HepG2 (cell line): Measurements from ENCODE around the gene TSPYL2. TPM values are rescaled to one million over a fixed set of nuclear protein-coding genes. Genes with fewer than 3 reads are reported as not detected.

Source experiments
- AHR ChIP-seq: IDR thresholded peaks from 2 replicates; pipeline ENCODE4 v1.6.1; 2018; ENCODE audit warnings: missing genetic modification reagents, missing compliant biosample characterization
- BCL6 ChIP-seq: IDR thresholded peaks from 2 replicates; pipeline ENCODE4 v1.6.1; 2016; ENCODE audit warnings: missing genetic modification reagents, missing compliant biosample characterization
- ERF ChIP-seq: IDR thresholded peaks from 2 replicates; pipeline ENCODE4 v1.6.1; 2018; ENCODE audit warnings: missing biosample characterization, missing genetic modification reagents
- IRF1 ChIP-seq: sonication (generic); formaldehyde crosslinking; IDR thresholded peaks from 2 replicates; pipeline ENCODE4 v1.4.0; 2020; ENCODE audit warnings: low read depth, mild to moderate bottlenecking, missing genetic modification reagents
- REPIN1 ChIP-seq: sonication (generic); formaldehyde crosslinking; IDR thresholded peaks from 2 replicates; pipeline ENCODE4 v1.8.0; 2022; ENCODE audit warnings: missing genetic modification reagents, low read depth, mild to moderate bottlenecking, borderline replicate concordance
- SIX1 ChIP-seq: sonication (generic); formaldehyde crosslinking; IDR thresholded peaks from 2 replicates; pipeline ENCODE4 v1.4.0; 2020; ENCODE audit warnings: missing genetic modification reagents, borderline replicate concordance
- SMC3 ChIP-seq: IDR thresholded peaks from 2 replicates; pipeline ENCODE4 v1.6.1; 2011; ENCODE audit warnings: low read length, improper control_type of control experiment
- STAG1 ChIP-seq: sonication (generic); formaldehyde crosslinking; IDR thresholded peaks from 2 replicates; pipeline ENCODE4 v1.4.0; 2020; ENCODE audit warnings: missing genetic modification reagents
- XRCC5 ChIP-seq: fragments of 200-400 bp; formaldehyde crosslinking; optimal IDR thresholded peaks from 2 replicates; pipeline ENCODE3; 2017; ENCODE audit warnings: mild to moderate bottlenecking, low read length
- YEATS4 ChIP-seq: sonication (generic); formaldehyde crosslinking; IDR thresholded peaks from 2 replicates; pipeline ENCODE4 v1.4.0; 2020; ENCODE audit warnings: missing genetic modification reagents, borderline replicate concordance
- ZNF530 ChIP-seq: sonication (generic); formaldehyde crosslinking; IDR thresholded peaks from 2 replicates; pipeline ENCODE4 v1.5.0; 2020; ENCODE audit warnings: low read depth, mild to moderate bottlenecking, missing genetic modification reagents
- ZNF891 ChIP-seq: sonication (generic); formaldehyde crosslinking; IDR thresholded peaks from 2 replicates; pipeline ENCODE4 v1.5.0; 2020; ENCODE audit warnings: mild to moderate bottlenecking, missing genetic modification reagents
- polyA plus RNA-seq, 8 experiments: library from polyadenylated mRNA; depleted of rRNA in 3 of 8; stranded (reverse) in 7 of 8; unstranded in 1 of 8; fragments of >200 nt; fragmentation: Illumina TruSeq in 4 of 8; extraction: Trizol in 4 of 8; gene quantifications; 2 replicates each; pipeline versions ENCODE4 v1.2.1 to v1.2.3, GENCODE V29; 2011 to 2016; ENCODE audit warnings: low read depth in 4 of 8, missing spikeins in 1 of 8, mixed read lengths in 1 of 8; ENCODE audit not compliant: insufficient read depth in 1 of 8
- total RNA-seq, 5 experiments: library from RNA; depleted of rRNA; stranded (reverse); fragments of >200 nt; fragmentation: Illumina TruSeq; extraction: Trizol; gene quantifications; 2 replicates each; pipeline ENCODE4 v1.2.3, GENCODE V29; 2016; ENCODE audit warnings: low read depth in 1 of 5
- TF ChIP-seq, protein P1 (sequence below): sonication (generic); formaldehyde crosslinking; IDR thresholded peaks from 2 replicates; pipeline ENCODE4 v1.4.0; 2020; ENCODE audit warnings: mild to moderate bottlenecking, missing genetic modification reagents
- TF ChIP-seq, protein P2 (sequence below): sonication (generic); formaldehyde crosslinking; IDR thresholded peaks from 2 replicates; pipeline ENCODE4 v1.5.0; 2020; ENCODE audit warnings: missing genetic modification reagents
- TF ChIP-seq, protein P3 (sequence below): sonication (generic); formaldehyde crosslinking; IDR thresholded peaks from one replicate; pipeline ENCODE4 v1.5.1; 2020; ENCODE audit warnings: mild to moderate bottlenecking, missing genetic modification reagents; ENCODE audit errors: not compliant biosample characterization

TSPYL2 gene
- total and polyA plus RNA-seq, 2 of the 13 experiments (the other 11 are each of a cell fraction or from before 2014, with no cell fraction given), result 10.1 to 15.5 TPM

DNA sequence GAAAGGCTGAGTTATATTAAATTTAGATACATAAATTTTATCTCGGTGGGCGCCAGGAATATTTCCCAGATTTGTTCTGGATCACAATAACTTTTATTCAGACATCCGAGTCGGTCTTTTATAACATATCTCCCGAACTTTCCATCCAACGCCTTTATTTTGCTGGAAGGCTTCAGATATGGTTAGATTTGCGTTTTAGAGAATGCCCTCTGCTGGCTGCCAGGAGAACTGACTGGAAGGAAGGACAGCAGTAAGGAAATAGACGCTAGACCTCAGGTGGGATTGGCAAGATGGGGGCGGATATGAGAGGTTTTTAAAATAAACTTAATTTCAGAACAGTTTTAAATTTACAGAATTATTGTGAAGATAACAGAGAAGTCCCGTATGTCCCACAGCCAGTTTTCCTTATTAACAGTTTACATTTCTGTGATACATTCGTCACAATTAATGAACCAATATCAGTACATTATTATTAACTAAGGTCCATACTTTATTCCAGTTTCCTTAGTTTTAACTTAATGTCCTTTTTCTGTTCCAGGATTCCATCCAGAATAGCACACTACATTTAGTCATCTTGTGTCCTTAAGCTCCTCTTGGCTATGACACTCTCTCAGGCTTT lies 7.2 kb downstream of the TSPYL2 start (continued):
- TF ChIP-seq ZNF530 (CRISPR knock-in tag), result no peak
- TF ChIP-seq BCL6 (CRISPR knock-in tag), result no peak
- TF ChIP-seq AHR (CRISPR knock-in tag), result no peak
- peak; percentile 48 for TF ChIP-seq SMC3
- TF ChIP-seq STAG1 (CRISPR knock-in tag), result peak; percentile 24; the same call in 1 of the 2 replicates
- TF ChIP-seq SIX1 (CRISPR knock-in tag), result no peak
- no peak for TF ChIP-seq IRF1 (CRISPR knock-in tag)
- no peak for TF ChIP-seq XRCC5
- TF ChIP-seq, protein P1, sequence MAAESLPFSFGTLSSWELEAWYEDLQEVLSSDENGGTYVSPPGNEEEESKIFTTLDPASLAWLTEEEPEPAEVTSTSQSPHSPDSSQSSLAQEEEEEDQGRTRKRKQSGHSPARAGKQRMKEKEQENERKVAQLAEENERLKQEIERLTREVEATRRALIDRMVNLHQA (CRISPR knock-in tag), result no peak
- TF ChIP-seq, protein P2, sequence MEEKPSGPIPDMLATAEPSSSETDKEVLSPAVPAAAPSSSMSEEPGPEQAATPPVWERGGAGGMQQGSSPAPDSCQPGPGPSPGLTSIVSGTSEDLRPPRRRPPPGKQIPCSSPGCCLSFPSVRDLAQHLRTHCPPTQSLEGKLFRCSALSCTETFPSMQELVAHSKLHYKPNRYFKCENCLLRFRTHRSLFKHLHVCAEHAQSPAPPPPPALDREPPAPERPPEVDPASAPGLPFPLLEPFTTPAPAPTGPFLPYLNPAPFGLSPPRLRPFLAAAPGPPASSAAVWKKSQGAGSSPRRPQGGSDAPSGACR (CRISPR knock-in tag), result no peak
- TF ChIP-seq, protein P3, sequence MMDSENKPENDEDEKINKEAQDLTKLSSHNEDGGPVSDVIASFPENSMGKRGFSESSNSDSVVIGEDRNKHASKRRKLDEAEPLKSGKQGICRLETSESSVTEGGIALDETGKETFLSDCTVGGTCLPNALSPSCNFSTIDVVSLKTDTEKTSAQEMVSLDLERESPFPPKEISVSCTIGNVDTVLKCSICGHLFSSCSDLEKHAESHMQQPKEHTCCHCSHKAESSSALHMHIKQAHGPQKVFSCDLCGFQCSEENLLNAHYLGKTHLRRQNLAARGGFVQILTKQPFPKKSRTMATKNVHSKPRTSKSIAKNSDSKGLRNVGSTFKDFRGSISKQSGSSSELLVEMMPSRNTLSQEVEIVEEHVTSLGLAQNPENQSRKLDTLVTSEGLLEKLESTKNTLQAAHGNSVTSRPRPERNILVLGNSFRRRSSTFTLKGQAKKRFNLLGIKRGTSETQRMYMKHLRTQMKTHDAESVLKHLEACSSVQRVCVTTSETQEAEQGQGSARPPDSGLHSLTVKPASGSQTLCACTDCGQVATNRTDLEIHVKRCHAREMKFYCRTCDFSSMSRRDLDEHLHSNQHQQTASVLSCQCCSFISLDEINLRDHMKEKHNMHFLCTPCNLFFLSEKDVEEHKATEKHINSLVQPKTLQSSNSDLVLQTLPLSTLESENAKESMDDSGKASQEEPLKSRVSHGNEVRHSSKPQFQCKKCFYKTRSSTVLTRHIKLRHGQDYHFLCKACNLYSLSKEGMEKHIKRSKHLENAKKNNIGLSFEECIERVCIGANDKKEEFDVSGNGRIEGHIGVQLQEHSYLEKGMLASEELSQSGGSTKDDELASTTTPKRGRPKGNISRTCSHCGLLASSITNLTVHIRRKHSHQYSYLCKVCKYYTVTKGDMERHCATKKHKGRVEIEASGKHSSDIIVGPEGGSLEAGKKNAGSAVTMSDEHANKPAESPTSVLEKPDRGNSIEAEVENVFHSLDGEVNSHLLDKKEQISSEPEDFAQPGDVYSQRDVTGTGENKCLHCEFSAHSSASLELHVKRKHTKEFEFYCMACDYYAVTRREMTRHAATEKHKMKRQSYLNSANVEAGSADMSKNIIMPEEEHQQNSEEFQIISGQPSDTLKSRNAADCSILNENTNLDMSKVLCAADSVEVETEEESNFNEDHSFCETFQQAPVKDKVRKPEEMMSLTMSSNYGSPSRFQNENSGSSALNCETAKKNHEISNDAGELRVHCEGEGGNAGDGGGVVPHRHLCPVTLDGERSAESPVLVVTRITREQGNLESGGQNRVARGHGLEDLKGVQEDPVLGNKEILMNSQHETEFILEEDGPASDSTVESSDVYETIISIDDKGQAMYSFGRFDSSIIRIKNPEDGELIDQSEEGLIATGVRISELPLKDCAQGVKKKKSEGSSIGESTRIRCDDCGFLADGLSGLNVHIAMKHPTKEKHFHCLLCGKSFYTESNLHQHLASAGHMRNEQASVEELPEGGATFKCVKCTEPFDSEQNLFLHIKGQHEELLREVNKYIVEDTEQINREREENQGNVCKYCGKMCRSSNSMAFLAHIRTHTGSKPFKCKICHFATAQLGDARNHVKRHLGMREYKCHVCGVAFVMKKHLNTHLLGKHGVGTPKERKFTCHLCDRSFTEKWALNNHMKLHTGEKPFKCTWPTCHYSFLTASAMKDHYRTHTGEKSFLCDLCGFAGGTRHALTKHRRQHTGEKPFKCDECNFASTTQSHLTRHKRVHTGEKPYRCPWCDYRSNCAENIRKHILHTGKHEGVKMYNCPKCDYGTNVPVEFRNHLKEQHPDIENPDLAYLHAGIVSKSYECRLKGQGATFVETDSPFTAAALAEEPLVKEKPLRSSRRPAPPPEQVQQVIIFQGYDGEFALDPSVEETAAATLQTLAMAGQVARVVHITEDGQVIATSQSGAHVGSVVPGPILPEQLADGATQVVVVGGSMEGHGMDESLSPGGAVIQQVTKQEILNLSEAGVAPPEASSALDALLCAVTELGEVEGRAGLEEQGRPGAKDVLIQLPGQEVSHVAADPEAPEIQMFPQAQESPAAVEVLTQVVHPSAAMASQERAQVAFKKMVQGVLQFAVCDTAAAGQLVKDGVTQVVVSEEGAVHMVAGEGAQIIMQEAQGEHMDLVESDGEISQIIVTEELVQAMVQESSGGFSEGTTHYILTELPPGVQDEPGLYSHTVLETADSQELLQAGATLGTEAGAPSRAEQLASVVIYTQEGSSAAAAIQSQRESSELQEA (CRISPR knock-in tag), result no peak
- TF ChIP-seq REPIN1 (CRISPR knock-in tag), result no peak
- TF ChIP-seq ZNF891 (CRISPR knock-in tag), result no peak
- TF ChIP-seq YEATS4 (CRISPR knock-in tag), result no peak
- TF ChIP-seq ERF (CRISPR knock-in tag), result no peak
- TF ChIP-seq, all 625 proteins: peak for 3
